NCI-H1930 (cell line): ENCODE results near the gene DPM2.

Experiments
- DNase-seq, 2 experiments: peaks; one replicate each; lab custom pipeline; 2025; lab: John Stamatoyannopoulos, UW

DPM2 gene

GRCh38 chr9:127937388-127938297 is at the start of gene DPM2:
Gene DPM2, minus strand, starts transcription at chr9:127937854. Its CDS starts 34 bp downstream, at chr9:127937820.
- peak; percentile 61 to 65 for DNase-seq

- no peak for DNase-seq
Observed at GRCh38 chr9:127987103-127987614, 49.5 kb upstream of the DPM2 start.

GRCh38 chr9:127985011-127985410 is 47.4 kb upstream of the DPM2 start:
- no peak for DNase-seq

GRCh38 chr9:127983847-127984289 is 46.2 kb upstream of the DPM2 start:
- no peak for DNase-seq

- DNase-seq, result no peak
Observed at GRCh38 chr9:127982912-127983311, 45.3 kb upstream of the DPM2 start.

GRCh38 chr9:127981559-127982121 is 44.0 kb upstream of the DPM2 start:
- no peak for DNase-seq

GRCh38 chr9:127980706-127981558 is 43.3 kb upstream of the DPM2 start, which contains the start of gene EEIG1:
Gene EEIG1, minus strand, starts transcription at chr9:127980989. Its CDS starts 852 bp downstream, at chr9:127980137.
- peak; percentile 88 to 94 for DNase-seq

GRCh38 chr9:127980060-127980705 is 42.5 kb upstream of the DPM2 start:
- DNase-seq, result peak in 1 of 2 experiments; percentile 61

- DNase-seq, result no peak
Observed at GRCh38 chr9:127979333-127980059, 41.8 kb upstream of the DPM2 start.

- DNase-seq, result no peak
Observed at GRCh38 chr9:127979015-127979332, 41.3 kb upstream of the DPM2 start.

- no peak for DNase-seq
Observed at GRCh38 chr9:127977884-127978647, 40.4 kb upstream of the DPM2 start.

- DNase-seq, result no peak
Observed at GRCh38 chr9:127977009-127977883, 39.6 kb upstream of the DPM2 start.

GRCh38 chr9:127976498-127976897 is 38.8 kb upstream of the DPM2 start:
- no peak for DNase-seq

- no peak for DNase-seq
Observed at GRCh38 chr9:127975376-127976315, 38.0 kb upstream of the DPM2 start.

- no peak for DNase-seq
Observed at GRCh38 chr9:127974769-127975261, 37.2 kb upstream of the DPM2 start.

GRCh38 chr9:127974001-127974768 is 36.5 kb upstream of the DPM2 start:
- no peak for DNase-seq
